Measurements from ENCODE around the gene LIPC.

GRCh38 chr15:58434334-58434875, 2.6 kb downstream of the LIPC start:
- TF ChIP-seq POLR2A (IDR thresholded peaks at IDR 0.05) = no peak
- TF ChIP-seq CTCF (IDR thresholded peaks at IDR 0.05) = no peak
- TF ChIP-seq EP300 (IDR thresholded peaks at IDR 0.05) = no peak
- TF ChIP-seq POLR2AphosphoS5 (IDR thresholded peaks at IDR 0.05) = no peak

Measured in stomach (tissue), 4 donors.